K562 (cell line): ENCODE data around the gene NIPAL1. TPM values are rescaled to one million over a fixed set of nuclear protein-coding genes. Genes with fewer than 3 reads are reported as not detected.

Source experiments
- CBX3 ChIP-seq, 2 experiments: IDR thresholded peaks; 1 replicate in 1 of 2; 2 replicates in 1 of 2; pipeline ENCODE4 v1.6.1; 2012; ENCODE audit warnings: inconsistent platforms in 2 of 2, low read length in 2 of 2, borderline replicate concordance in 1 of 2, control low read depth in 1 of 2
- CHD2 ChIP-seq: IDR thresholded peaks from 2 replicates; pipeline ENCODE4 v1.6.1; 2011; ENCODE audit warnings: low read depth, low read length
- CREB1 ChIP-seq, 2 experiments: sonication (generic) in 1 of 2; formaldehyde crosslinking in 1 of 2; IDR thresholded peaks; 2 replicates each; pipeline versions ENCODE4 v1.6.1 to v1.8.0; 2012 to 2022; ENCODE audit warnings: inconsistent platforms in 1 of 2, mild to moderate bottlenecking in 1 of 2, missing genetic modification reagents in 1 of 2, moderate library complexity in 1 of 2
- DIDO1 ChIP-seq: fragments of 450-650 bp; IDR thresholded peaks from 2 replicates; pipeline ENCODE4 v1.6.1; 2016; ENCODE audit warnings: low read depth, missing biosample characterization, missing genetic modification characterization
- ESRRA ChIP-seq: fragments of 450-650 bp; IDR thresholded peaks from 2 replicates; pipeline ENCODE4 v1.6.1; 2014; ENCODE audit warnings: low read depth, mild to moderate bottlenecking, moderate library complexity, borderline replicate concordance
- MAFF ChIP-seq: IDR thresholded peaks from 2 replicates; pipeline ENCODE4 v1.6.1; 2012; ENCODE audit warnings: low read length, improper control_type of control experiment
- MTA3 ChIP-seq: fragments of 450-650 bp; formaldehyde crosslinking; IDR thresholded peaks from 2 replicates; pipeline ENCODE4 v1.6.1; 2017; ENCODE audit warnings: mild to moderate bottlenecking, borderline replicate concordance
- MYC ChIP-seq, 2 experiments: fragments of 250-450 bp in 1 of 2; sonication (Bioruptor Pico) in 1 of 2; IDR thresholded peaks; 2 replicates each; pipeline versions ENCODE4 v1.5.1 to v1.6.1; 2012 to 2021; ENCODE audit warnings: low read depth in 2 of 2, borderline replicate concordance in 1 of 2, improper control_type of control experiment in 1 of 2, low read length in 1 of 2, mild to moderate bottlenecking in 1 of 2, moderate library complexity in 1 of 2
- NCOR1 ChIP-seq: fragments of 450-650 bp; IDR thresholded peaks from 2 replicates; pipeline ENCODE4 v1.6.1; 2016; ENCODE audit warnings: mild to moderate bottlenecking, moderate library complexity
- NRF1 ChIP-seq, 2 experiments: fragments of 450-650 bp; IDR thresholded peaks in 1 of 2; conservative IDR thresholded peaks in 1 of 2; 2 replicates each; pipeline ENCODE4 v1.6.1; 2014; ENCODE audit warnings: mild to moderate bottlenecking in 2 of 2
- PHTF2 ChIP-seq: fragments of 250-450 bp; sonication (Bioruptor Pico); IDR thresholded peaks from 2 replicates; pipeline ENCODE4 v1.5.0; 2021; ENCODE audit warnings: mild to moderate bottlenecking
- POLR3G ChIP-seq: IDR thresholded peaks from 2 replicates; pipeline ENCODE4 v1.6.1; 2011; ENCODE audit not compliant: insufficient read length, insufficient replicate concordance; ENCODE audit errors: extremely low read depth
- PTTG1 ChIP-seq: fragments of 450-650 bp; IDR thresholded peaks from 2 replicates; pipeline ENCODE4 v1.6.1; 2016; ENCODE audit warnings: low read depth, mild to moderate bottlenecking, missing genetic modification characterization, missing compliant biosample characterization
- TCFL5 ChIP-seq: fragments of 250-450 bp; sonication (Bioruptor Pico); conservative IDR thresholded peaks from 2 replicates; pipeline ENCODE4 v1.6.1; 2021; ENCODE audit warnings: mild to moderate bottlenecking, moderate library complexity, matching md5 sums
- TRIM24 ChIP-seq, 2 experiments: fragments of 450-650 bp; IDR thresholded peaks; 2 replicates each; pipeline ENCODE4 v1.6.1; 2016
- ZBTB1 ChIP-seq: sonication (generic); formaldehyde crosslinking; IDR thresholded peaks from 2 replicates; pipeline ENCODE4 v1.8.1; 2023; ENCODE audit warnings: missing genetic modification reagents, low read depth, mild to moderate bottlenecking, borderline replicate concordance
- polyA plus RNA-seq, 8 experiments: library from polyadenylated mRNA; depleted of rRNA in 4 of 8; stranded (reverse) in 5 of 8; unstranded in 3 of 8; fragments of >200 nt; fragmentation: Nextera tagmentation in 2 of 8; fragmentation: Illumina TruSeq in 1 of 8; extraction: Ambion mirVana in 2 of 8; extraction: Trizol in 1 of 8; gene quantifications; 2 replicates each; pipeline versions ENCODE4 v1.2.1 to v1.2.3, GENCODE V29; 2011 to 2014; ENCODE audit warnings: inconsistent platforms in 1 of 8, missing spikeins in 1 of 8
- total RNA-seq, 7 experiments: library from RNA; depleted of rRNA in 6 of 7; stranded (reverse); fragments of >200 nt in 6 of 7; fragmentation: Illumina TruSeq in 2 of 7; extraction: Trizol in 2 of 7; gene quantifications; 2 replicates each; pipeline versions ENCODE4 v1.2.1 to v1.2.3, GENCODE V29; 2011 to 2021; ENCODE audit warnings: low replicate concordance in 1 of 7
- TF ChIP-seq, protein P1 (sequence below): fragments of 450-650 bp; formaldehyde crosslinking; IDR thresholded peaks from 2 replicates; pipeline ENCODE4 v1.4.0; 2022; ENCODE audit warnings: missing genetic modification characterization

Gene NIPAL1
- total and polyA plus RNA-seq, 9 of the 15 experiments (the other 6 are each of a cell fraction or from before 2014, with no cell fraction given): 0.03 to 0.43 (median 0.25) TPM

DNA sequence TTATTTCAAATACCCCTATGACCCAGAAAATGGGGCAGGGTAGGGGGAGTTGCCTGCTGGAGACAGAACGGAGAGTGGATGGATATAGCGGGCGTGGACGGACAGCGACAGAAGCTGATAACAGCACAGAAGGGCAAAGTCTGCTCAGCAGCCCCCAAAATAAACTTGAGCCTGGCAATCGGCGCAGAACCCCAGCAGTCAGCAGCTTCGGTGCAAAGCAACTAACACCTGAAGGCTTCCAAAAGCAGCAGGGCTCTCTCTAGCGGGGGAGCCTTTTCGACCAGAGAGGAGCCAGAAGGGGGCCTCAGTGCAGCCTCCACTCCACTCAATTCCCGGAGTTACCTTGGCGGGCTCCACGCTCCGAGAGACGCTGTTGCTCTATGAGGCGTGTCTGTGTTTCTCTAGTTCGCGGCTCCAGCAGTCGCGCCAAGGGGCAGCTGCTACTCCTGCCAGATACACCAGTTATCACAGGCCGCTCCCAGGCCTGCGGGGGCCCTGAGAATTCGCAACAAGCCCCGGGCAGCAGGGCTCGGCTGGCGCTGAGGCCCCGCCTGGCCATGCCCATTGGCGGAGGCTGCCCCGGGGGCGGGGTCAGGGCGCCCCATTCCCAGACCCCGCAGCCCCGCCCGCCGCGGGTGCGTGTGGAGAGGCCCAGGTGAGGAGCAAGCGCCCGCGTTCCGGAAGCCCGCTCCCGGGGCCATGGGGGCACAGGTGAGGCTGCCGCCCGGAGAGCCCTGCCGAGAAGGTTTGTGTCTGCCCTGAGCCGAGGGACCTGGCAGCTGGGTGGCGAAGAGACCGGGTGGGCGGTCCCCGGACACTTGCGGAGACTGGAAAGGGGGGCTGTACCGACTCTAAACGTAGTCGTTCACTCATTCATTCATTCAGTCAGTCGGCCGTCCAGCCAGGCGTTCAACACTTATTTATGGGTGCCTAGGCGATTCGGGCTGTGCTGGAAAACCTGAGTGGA is at the start of gene NIPAL1, which contains the start of gene CNGA1 (continued):
- TF ChIP-seq ESRRA (no peak), NRF1 (conservative IDR thresholded peaks at IDR 0.05 in 1 of 2, IDR thresholded peaks at IDR 0.05 in 1 of 2) (peak; percentile 68 to 73), CBX3 (IDR thresholded peaks at IDR 0.05; ENCODE audit: borderline replicate concordance in 1 of 2, low read length in 2 of 2) (no peak), PTTG1 (tag) (no peak), CHD2 (no peak), MAFF (no peak), POLR3G (no peak), DIDO1 (tag) (no peak), MYC (IDR thresholded peaks at IDR 0.05; ENCODE audit: low read depth, low read length) (no peak), MYC (CRISPR knock-in tag; IDR thresholded peaks at IDR 0.05; ENCODE audit: borderline replicate concordance, low read depth) (no peak), CREB1 (IDR thresholded peaks at IDR 0.05) (no peak), CREB1 (CRISPR knock-in tag; IDR thresholded peaks at IDR 0.05) (no peak), TCFL5 (CRISPR knock-in tag) (no peak), TRIM24 (IDR thresholded peaks at IDR 0.05) (no peak), NCOR1 (no peak), PHTF2 (CRISPR knock-in tag) (no peak), MTA3 (peak; percentile 53; the same call in 1 of the 2 replicates), ZBTB1 (CRISPR knock-in tag) (0 out of 2 replicates have a peak, but pooled peaks have one; percentile 17)
- TF ChIP-seq, protein P1, sequence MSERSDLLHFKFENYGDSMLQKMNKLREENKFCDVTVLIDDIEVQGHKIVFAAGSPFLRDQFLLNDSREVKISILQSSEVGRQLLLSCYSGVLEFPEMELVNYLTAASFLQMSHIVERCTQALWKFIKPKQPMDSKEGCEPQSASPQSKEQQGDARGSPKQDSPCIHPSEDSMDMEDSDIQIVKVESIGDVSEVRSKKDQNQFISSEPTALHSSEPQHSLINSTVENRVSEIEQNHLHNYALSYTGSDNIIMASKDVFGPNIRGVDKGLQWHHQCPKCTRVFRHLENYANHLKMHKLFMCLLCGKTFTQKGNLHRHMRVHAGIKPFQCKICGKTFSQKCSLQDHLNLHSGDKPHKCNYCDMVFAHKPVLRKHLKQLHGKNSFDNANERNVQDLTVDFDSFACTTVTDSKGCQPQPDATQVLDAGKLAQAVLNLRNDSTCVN (CRISPR knock-in tag): no peak
